ENCODE measurements around the gene ATP10D.
"Not testable (repeated sequence)": the region's sequence is repeated elsewhere in the genome, so short reads cannot be mapped to it uniquely, and the experiment has no call there.

DNA sequence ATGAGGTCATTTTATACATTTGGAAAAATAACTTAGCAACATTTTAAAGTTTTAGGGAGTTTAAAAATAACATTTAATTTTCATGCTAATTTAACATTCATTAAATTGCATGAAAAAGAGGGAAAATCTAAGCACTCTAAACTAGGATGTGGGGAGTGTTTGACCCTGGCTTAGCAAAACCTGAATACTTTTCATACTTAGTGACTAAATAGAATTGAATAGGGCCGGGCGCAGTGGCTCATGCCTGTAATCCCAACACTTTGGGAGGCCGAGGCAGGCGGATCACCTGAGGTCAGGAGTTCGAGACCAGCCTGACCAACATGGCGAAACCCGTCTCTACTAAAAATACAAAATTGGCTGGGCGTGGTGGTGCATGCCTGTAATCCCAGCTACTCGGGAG, 1.7 kb downstream of the ATP10D start:
- not testable (repeated sequence) for TF ChIP-seq CTCF (IDR thresholded peaks at IDR 0.05 in 2 of 3, conservative IDR thresholded peaks at IDR 0.05 in 1 of 3; ENCODE audit: borderline replicate concordance in 1 of 3, insufficient read depth in 1 of 3, low read depth in 2 of 3, low read length in 2 of 3); POLR2A (IDR thresholded peaks at IDR 0.05; ENCODE audit: borderline replicate concordance, extremely low read depth, insufficient read depth, insufficient read length); EZH2 (IDR thresholded peaks at IDR 0.05); CEBPB (IDR thresholded peaks at IDR 0.05; ENCODE audit: low read depth); EZH2phosphoT487 (IDR thresholded peaks at IDR 0.05; ENCODE audit: borderline replicate concordance); POLR2AphosphoS5 (IDR thresholded peaks at IDR 0.05; ENCODE audit: low read depth, low read length)
- TF ChIP-seq, protein P1, sequence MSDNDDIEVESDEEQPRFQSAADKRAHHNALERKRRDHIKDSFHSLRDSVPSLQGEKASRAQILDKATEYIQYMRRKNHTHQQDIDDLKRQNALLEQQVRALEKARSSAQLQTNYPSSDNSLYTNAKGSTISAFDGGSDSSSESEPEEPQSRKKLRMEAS (IDR thresholded peaks at IDR 0.05) = not testable (repeated sequence)

Measured in HCT116 (cell line).